ENCODE data around the gene DNMT3L. TPM values are rescaled to one million over a fixed set of nuclear protein-coding genes. Genes with fewer than 3 reads are reported as not detected.

DNMT3L gene
- total RNA-seq, 1 donor from 2014 or later, result not detected

DNA sequence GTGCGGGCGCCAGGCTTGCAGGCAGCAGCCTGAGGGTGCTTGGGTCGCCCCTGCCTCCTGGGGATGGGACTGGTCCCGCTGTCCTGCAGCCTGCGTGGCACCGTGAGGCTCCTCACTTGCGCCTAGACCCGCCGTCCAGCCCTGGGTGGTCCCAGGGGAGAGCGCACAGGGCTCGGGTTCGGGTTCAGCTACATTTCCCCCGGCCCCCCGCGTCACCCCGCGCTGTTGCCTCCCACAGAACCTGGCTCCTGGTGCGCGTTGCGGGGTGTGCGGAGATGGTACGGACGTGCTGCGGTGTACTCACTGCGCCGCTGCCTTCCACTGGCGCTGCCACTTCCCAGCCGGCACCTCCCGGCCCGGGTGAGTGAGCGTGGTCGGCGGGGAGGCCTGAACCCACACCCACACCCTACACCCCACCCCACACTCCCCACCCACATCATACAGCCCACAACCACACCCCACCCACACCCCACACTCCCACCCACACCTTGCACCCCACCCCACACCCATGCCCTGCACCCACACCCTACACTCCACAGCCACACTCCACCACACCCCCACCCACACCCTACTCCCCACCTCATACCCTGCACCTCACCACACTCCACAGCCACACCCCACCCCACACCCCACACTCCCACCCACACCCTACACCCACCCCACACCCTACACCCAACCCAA is 32.0 kb upstream of the DNMT3L start:
- Mint-ChIP-seq H3K4me3 (no peak overlapping the region), H3K4me1 (no peaks in the 10 kb centered on the region), H3K27me3 (ENCODE audit: low read depth) (peaks cover 7% of the 10 kb centered on the region), H3K36me3 (ENCODE audit: low read depth) (no peaks in the 10 kb centered on the region), H3K9me3 (no peaks in the 10 kb centered on the region), H3K27ac (ENCODE audit: unreplicated experiment) (no peak overlapping the region)
- TF ChIP-seq, protein P1, sequence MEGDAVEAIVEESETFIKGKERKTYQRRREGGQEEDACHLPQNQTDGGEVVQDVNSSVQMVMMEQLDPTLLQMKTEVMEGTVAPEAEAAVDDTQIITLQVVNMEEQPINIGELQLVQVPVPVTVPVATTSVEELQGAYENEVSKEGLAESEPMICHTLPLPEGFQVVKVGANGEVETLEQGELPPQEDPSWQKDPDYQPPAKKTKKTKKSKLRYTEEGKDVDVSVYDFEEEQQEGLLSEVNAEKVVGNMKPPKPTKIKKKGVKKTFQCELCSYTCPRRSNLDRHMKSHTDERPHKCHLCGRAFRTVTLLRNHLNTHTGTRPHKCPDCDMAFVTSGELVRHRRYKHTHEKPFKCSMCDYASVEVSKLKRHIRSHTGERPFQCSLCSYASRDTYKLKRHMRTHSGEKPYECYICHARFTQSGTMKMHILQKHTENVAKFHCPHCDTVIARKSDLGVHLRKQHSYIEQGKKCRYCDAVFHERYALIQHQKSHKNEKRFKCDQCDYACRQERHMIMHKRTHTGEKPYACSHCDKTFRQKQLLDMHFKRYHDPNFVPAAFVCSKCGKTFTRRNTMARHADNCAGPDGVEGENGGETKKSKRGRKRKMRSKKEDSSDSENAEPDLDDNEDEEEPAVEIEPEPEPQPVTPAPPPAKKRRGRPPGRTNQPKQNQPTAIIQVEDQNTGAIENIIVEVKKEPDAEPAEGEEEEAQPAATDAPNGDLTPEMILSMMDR (conservative IDR thresholded peaks at IDR 0.05), result no peak
- DNase-seq (ENCODE audit: low read depth, low spot score), result no peak

GRCh38 chr21:44292812-44293195 is 31.1 kb upstream of the DNMT3L start:
- Mint-ChIP-seq H3K36me3 (ENCODE audit: low read depth) (no peaks in the 10 kb centered on the region), H3K4me1 (no peaks in the 10 kb centered on the region), H3K4me3 (no peak overlapping the region), H3K27me3 (ENCODE audit: low read depth) (peaks cover 4% of the 10 kb centered on the region), H3K9me3 (no peaks in the 10 kb centered on the region), H3K27ac (ENCODE audit: unreplicated experiment) (no peak overlapping the region)
- TF ChIP-seq, protein P1 (conservative IDR thresholded peaks at IDR 0.05), result no peak
- DNase-seq (ENCODE audit: low read depth, low spot score), result no peak

- H3K4me3 Mint-ChIP-seq, result no peak overlapping the region
- H3K27ac Mint-ChIP-seq (ENCODE audit: unreplicated experiment), result no peak overlapping the region
- DNase-seq (ENCODE audit: low read depth, low spot score), result no peak
- no peaks in the 10 kb centered on the region for H3K27me3 Mint-ChIP-seq (ENCODE audit: low read depth)
- TF ChIP-seq, protein P1 (conservative IDR thresholded peaks at IDR 0.05), result no peak
- H3K36me3 Mint-ChIP-seq (ENCODE audit: low read depth), result no peaks in the 10 kb centered on the region
- no peaks in the 10 kb centered on the region for H3K9me3 Mint-ChIP-seq
- H3K4me1 Mint-ChIP-seq, result no peaks in the 10 kb centered on the region
Measured at GRCh38 chr21:44291936-44292811, 30.5 kb upstream of the DNMT3L start.

DNA sequence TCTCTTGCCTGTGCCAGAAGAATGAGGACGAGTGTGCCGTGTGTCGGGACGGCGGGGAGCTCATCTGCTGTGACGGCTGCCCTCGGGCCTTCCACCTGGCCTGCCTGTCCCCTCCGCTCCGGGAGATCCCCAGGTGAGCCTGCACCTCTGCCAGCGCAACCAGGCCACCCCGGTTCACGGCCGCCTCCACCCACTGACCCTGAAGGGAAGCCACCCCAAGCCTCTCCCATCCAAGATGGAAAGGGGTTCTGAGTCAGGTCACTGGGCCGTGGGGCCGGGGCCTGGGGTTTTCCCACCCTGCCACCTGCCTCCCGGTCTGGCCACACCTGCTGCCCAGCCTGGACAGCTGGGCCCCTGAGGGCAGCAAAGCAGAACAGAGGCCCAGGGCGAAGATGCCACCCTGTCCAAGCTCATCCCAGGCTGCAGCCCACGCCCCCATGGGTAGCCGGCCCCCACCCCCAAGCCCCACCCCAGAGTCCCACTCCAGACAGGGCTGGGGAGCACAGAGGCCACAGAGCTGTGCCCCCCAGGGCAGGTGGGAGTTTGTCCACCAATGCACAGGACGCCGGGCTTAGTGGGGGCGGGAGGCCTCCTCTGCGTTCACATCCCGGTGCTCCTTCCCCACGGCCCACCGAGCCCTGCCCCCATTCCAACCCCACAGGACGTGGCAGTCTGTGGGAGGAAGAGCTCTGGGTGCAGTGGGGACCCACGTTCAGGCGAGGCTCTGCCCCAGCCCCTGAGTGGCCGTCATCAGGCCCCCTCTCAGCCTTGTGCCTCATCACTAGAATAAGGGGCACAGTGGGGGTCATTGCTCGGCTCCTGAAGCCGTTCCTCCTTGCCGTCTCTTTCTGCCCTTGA is 29.6 kb upstream of the DNMT3L start:
- DNase-seq (ENCODE audit: low read depth, low spot score), result no peak
- H3K9me3 Mint-ChIP-seq, result no peaks in the 10 kb centered on the region
- TF ChIP-seq, protein P1 (conservative IDR thresholded peaks at IDR 0.05), result no peak
- no peaks in the 10 kb centered on the region for H3K27me3 Mint-ChIP-seq (ENCODE audit: low read depth)
- no peaks in the 10 kb centered on the region for H3K36me3 Mint-ChIP-seq (ENCODE audit: low read depth)
- H3K4me1 Mint-ChIP-seq, result no peaks in the 10 kb centered on the region
- no peak overlapping the region for H3K27ac Mint-ChIP-seq (ENCODE audit: unreplicated experiment)
- no peak overlapping the region for H3K4me3 Mint-ChIP-seq

GRCh38 chr21:44290327-44291077 is 28.8 kb upstream of the DNMT3L start:
- H3K27ac Mint-ChIP-seq (ENCODE audit: unreplicated experiment), result no peak overlapping the region

More at GRCh38 chr21:44290327-44291077, 28.8 kb upstream of the DNMT3L start:
- no peaks in the 10 kb centered on the region for H3K4me1 Mint-ChIP-seq
- no peaks in the 10 kb centered on the region for H3K9me3 Mint-ChIP-seq
- H3K36me3 Mint-ChIP-seq (ENCODE audit: low read depth), result no peaks in the 10 kb centered on the region
- no peak for DNase-seq (ENCODE audit: low read depth, low spot score)
- H3K27me3 Mint-ChIP-seq (ENCODE audit: low read depth), result no peaks in the 10 kb centered on the region
- H3K4me3 Mint-ChIP-seq, result no peak overlapping the region
- TF ChIP-seq, protein P1 (conservative IDR thresholded peaks at IDR 0.05), result no peak
